A549 (cell line): ENCODE results near the gene FOCAD. TPM values are rescaled to one million over a fixed set of nuclear protein-coding genes. Genes with fewer than 3 reads are reported as not detected.

Experiments
- ATAC-seq, 2 experiments: fragments of 200-7000 bp in 1 of 2; fragments of >200 bp in 1 of 2; cut with Nextera tagmentation in 1 of 2; cut with Tn5 transposase in 1 of 2; 3 replicates each; pipeline versions ENCODE4 v1.8.0 to v1.9.1; 2018 to 2020; ENCODE audit warnings: mild to moderate bottlenecking in 1 of 2, moderate library complexity in 1 of 2
- CTCF ChIA-PET: fragments of 300-600 bp; sonication (Branson Sonifier 250); formaldehyde crosslinking; extraction: SDS; loops from one replicate; lab custom pipeline; 2021; ENCODE audit warnings: antibody characterized with exemption, inconsistent platforms; lab: Yijun Ruan, JAX
- POLR2A ChIA-PET: fragments of 350-600 bp; formaldehyde crosslinking; extraction: SDS; loops from one replicate; lab custom pipeline; 2021; ENCODE audit warnings: antibody characterized with exemption, inconsistent platforms; lab: Yijun Ruan, JAX
- DNase-seq, 2 experiments: peaks; one replicate each; pipeline versions ENCODE4 v3.0.0 to v3.0.0-alpha.2; 2011 to 2016; ENCODE audit warnings: low read depth in 1 of 2, low spot score in 1 of 2
- FAIRE-seq: peaks from 2 replicates; lab custom pipeline; 2011; peaks lifted over from hg19 to GRCh38; lab: Jason Lieb, UNC
- H3K27ac ChIP-seq, 2 experiments: fragments of >200 bp; sonication (Bioruptor Twin); formaldehyde crosslinking; 3 replicates each; pipeline ENCODE4 v1.5.1; 2016 to 2017
- H3K4me1 ChIP-seq: fragments of >200 bp; sonication (Bioruptor Twin); formaldehyde crosslinking; 3 replicates; pipeline ENCODE4 v1.6.1; 2016
- H3K4me2 ChIP-seq: fragments of >200 bp; sonication (Bioruptor Twin); formaldehyde crosslinking; 3 replicates; pipeline ENCODE4 v1.6.1; 2016
- H3K4me3 ChIP-seq: fragments of >200 bp; sonication (Bioruptor Twin); formaldehyde crosslinking; 3 replicates; pipeline ENCODE4 v1.5.1; 2016
- H3K9me3 ChIP-seq: fragments of >200 bp; sonication (Bioruptor Twin); formaldehyde crosslinking; 3 replicates; pipeline ENCODE4 v1.6.1; 2016
- CBX2 ChIP-seq: fragments of 200-600 bp; sonication (generic); IDR thresholded peaks from 2 replicates; pipeline ENCODE4 v1.6.1; 2016; ENCODE audit warnings: low read depth, mild to moderate bottlenecking, borderline replicate concordance
- CBX8 ChIP-seq: fragments of 200-600 bp; sonication (generic); IDR thresholded peaks from 2 replicates; pipeline ENCODE4 v1.6.1; 2016
- CEBPB ChIP-seq, 2 experiments: fragments of >200 bp in 1 of 2; sonication (Bioruptor Twin) in 1 of 2; formaldehyde crosslinking in 1 of 2; IDR thresholded peaks; 2 replicates each; pipeline ENCODE4 v1.6.1; 2012 to 2016
- EHF ChIP-seq: fragments of 250-450 bp; sonication (Bioruptor Pico); IDR thresholded peaks from 2 replicates; pipeline ENCODE4 v1.5.0; 2020; ENCODE audit warnings: mild to moderate bottlenecking
- EHMT2 ChIP-seq: fragments of 200-600 bp; sonication (generic); IDR thresholded peaks from 2 replicates; pipeline ENCODE4 v1.6.1; 2016; ENCODE audit warnings: antibody characterized with exemption, low read depth, mild to moderate bottlenecking, moderate library complexity
- ESRRA ChIP-seq: fragments of 150-350 bp; IDR thresholded peaks from 2 replicates; pipeline ENCODE4 v1.6.1; 2014; ENCODE audit warnings: mild to moderate bottlenecking, low read length, borderline replicate concordance
- FOSL2 ChIP-seq, 2 experiments: fragments of 450-650 bp in 1 of 2; fragments of >200 bp in 1 of 2; sonication (Bioruptor Twin) in 1 of 2; formaldehyde crosslinking; IDR thresholded peaks; 2 replicates each; pipeline versions ENCODE4 v1.5.0 to v1.6.1; 2016 to 2020; ENCODE audit warnings: mild to moderate bottlenecking in 1 of 2, moderate library complexity in 1 of 2
- FOXS1 ChIP-seq: fragments of 250-450 bp; sonication (Bioruptor Pico); IDR thresholded peaks from 2 replicates; pipeline ENCODE4 v1.5.0; 2020; ENCODE audit warnings: mild to moderate bottlenecking, moderate library complexity
- HDAC2 ChIP-seq: fragments of 200-600 bp; sonication (generic); IDR thresholded peaks from 2 replicates; pipeline ENCODE4 v1.6.1; 2016
- HOXA7 ChIP-seq: fragments of 250-450 bp; sonication (Bioruptor Pico); IDR thresholded peaks from 2 replicates; pipeline ENCODE4 v1.5.0; 2020; ENCODE audit warnings: mild to moderate bottlenecking, moderate library complexity
- HOXB13 ChIP-seq: fragments of 250-450 bp; sonication (Bioruptor Pico); IDR thresholded peaks from 2 replicates; pipeline ENCODE4 v1.5.0; 2020; ENCODE audit warnings: low read depth, mild to moderate bottlenecking, moderate library complexity
- JUN ChIP-seq, 2 experiments: fragments of >200 bp; sonication (Bioruptor Twin); formaldehyde crosslinking; IDR thresholded peaks; 2 replicates in 1 of 2; 3 replicates in 1 of 2; pipeline ENCODE4 v1.6.1; 2016 to 2017
- KDM1A ChIP-seq: fragments of 200-600 bp; sonication (generic); IDR thresholded peaks from 2 replicates; pipeline ENCODE4 v1.6.1; 2016; ENCODE audit warnings: low read depth, mild to moderate bottlenecking
- MAFK ChIP-seq: fragments of 450-650 bp; IDR thresholded peaks from 2 replicates; pipeline ENCODE4 v1.6.1; 2014; ENCODE audit not compliant: partially characterized antibody
- MAZ ChIP-seq: fragments of 150-350 bp; IDR thresholded peaks from 2 replicates; pipeline ENCODE4 v1.6.1; 2014; ENCODE audit warnings: antibody characterized with exemption, low read depth, low read length, borderline replicate concordance
- MYC ChIP-seq: IDR thresholded peaks from 2 replicates; pipeline ENCODE4 v1.6.1; 2012; ENCODE audit warnings: mild to moderate bottlenecking, inconsistent platforms, low read length, improper control_type of control experiment, borderline replicate concordance
- NPAS2 ChIP-seq: fragments of 250-450 bp; sonication (Bioruptor Pico); IDR thresholded peaks from 2 replicates; pipeline ENCODE4 v1.8.0; 2022; ENCODE audit warnings: mild to moderate bottlenecking, moderate library complexity, borderline replicate concordance
- PHF8 ChIP-seq: fragments of 200-600 bp; sonication (generic); IDR thresholded peaks from 2 replicates; pipeline ENCODE4 v1.6.1; 2016; ENCODE audit warnings: low read depth, mild to moderate bottlenecking, antibody characterized with exemption, moderate library complexity, borderline replicate concordance
- POLR2A ChIP-seq: IDR thresholded peaks from 2 replicates; pipeline ENCODE4 v1.6.1; 2012; ENCODE audit warnings: mild to moderate bottlenecking, low read length
- RARB ChIP-seq: fragments of 250-450 bp; sonication (Bioruptor Pico); IDR thresholded peaks from 2 replicates; pipeline ENCODE4 v1.8.0; 2021; ENCODE audit warnings: mild to moderate bottlenecking, moderate library complexity
- RCOR1 ChIP-seq: fragments of 150-350 bp; IDR thresholded peaks from 2 replicates; pipeline ENCODE4 v1.6.1; 2014; ENCODE audit warnings: antibody characterized with exemption, low read length, low read depth
- RNF2 ChIP-seq: fragments of 200-600 bp; sonication (generic); IDR thresholded peaks from 2 replicates; pipeline ENCODE4 v1.6.1; 2016; ENCODE audit warnings: low read depth, mild to moderate bottlenecking, antibody characterized with exemption, moderate library complexity, borderline replicate concordance
- TP53 ChIP-seq: fragments of 250-450 bp; sonication (Bioruptor Pico); IDR thresholded peaks from 2 replicates; pipeline ENCODE4 v1.5.0; 2021; ENCODE audit warnings: mild to moderate bottlenecking, moderate library complexity
- WGBS: methylation state at CpG from one replicate; pipeline ENCODE4 v1.1.6; 2017; ENCODE audit errors: missing lambda C conversion rate; 5-methylcytosine and 5-hydroxymethylcytosine counted together
- polyA plus RNA-seq, 4 experiments: library from polyadenylated mRNA; depleted of rRNA in 3 of 4; stranded (reverse); fragments of >200 nt; fragmentation: RNase III in 1 of 4; extraction: RNeasy Plus Mini Kit Qiagen cat#74134 plus additional on column Dnase treatment in 1 of 4; gene quantifications; 2 replicates in 3 of 4; 3 replicates in 1 of 4; pipeline ENCODE4 v1.2.3, GENCODE V29; 2011 to 2017
- TF ChIP-seq, protein P1 (sequence below): IDR thresholded peaks from 2 replicates; pipeline ENCODE4 v1.6.1; 2012
- TF ChIP-seq, protein P2 (sequence below): IDR thresholded peaks from 2 replicates; pipeline ENCODE4 v1.6.1; 2012
- TF ChIP-seq, protein P3 (sequence below): fragments of 150-350 bp; IDR thresholded peaks from 2 replicates; pipeline ENCODE4 v1.6.1; 2014; ENCODE audit warnings: low read depth, mild to moderate bottlenecking, low read length
- TF ChIP-seq, protein P4 (sequence below): IDR thresholded peaks from 2 replicates; pipeline ENCODE4 v1.6.1; 2012; ENCODE audit warnings: low read depth, borderline replicate concordance
- TF ChIP-seq, protein P5 (sequence below): fragments of >200 bp; sonication (Bioruptor Twin); formaldehyde crosslinking; IDR thresholded peaks from 2 replicates; pipeline ENCODE4 v1.6.1; 2016

The FOCAD gene
- polyA plus RNA-seq, 2 of the 4 experiments (the other 2 are of a cell fraction): 22.0 to 53.8 TPM

DNA sequence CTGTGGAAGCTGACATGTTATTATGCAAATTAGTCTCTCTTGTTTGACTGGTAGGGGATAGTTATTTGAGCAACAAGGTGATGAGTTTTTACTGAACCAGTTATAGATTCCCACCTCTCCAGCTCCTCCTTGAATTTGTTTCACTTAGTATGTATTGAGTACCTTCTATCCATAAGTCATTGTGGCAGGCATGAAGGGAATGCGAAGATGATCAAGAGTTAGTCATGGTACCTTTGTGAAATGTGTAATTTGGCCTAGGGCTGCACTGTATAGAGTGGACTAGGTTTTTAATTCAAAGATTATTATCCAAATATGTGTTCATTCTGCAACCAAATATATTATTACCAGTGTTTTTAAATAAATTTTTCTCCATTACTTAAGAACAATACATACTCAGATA lies 237.3 kb downstream of the FOCAD start:
- FAIRE-seq (no peak), ATAC-seq (no peak), DNase-seq (no peak)
- no peak for TF ChIP-seq CBX2
- no peak for TF ChIP-seq EHMT2
- TF ChIP-seq, protein P1, sequence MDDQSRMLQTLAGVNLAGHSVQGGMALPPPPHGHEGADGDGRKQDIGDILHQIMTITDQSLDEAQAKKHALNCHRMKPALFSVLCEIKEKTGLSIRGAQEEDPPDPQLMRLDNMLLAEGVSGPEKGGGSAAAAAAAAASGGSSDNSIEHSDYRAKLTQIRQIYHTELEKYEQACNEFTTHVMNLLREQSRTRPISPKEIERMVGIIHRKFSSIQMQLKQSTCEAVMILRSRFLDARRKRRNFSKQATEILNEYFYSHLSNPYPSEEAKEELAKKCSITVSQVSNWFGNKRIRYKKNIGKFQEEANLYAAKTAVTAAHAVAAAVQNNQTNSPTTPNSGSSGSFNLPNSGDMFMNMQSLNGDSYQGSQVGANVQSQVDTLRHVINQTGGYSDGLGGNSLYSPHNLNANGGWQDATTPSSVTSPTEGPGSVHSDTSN: no peak
- no peak for TF ChIP-seq KDM1A
- no peak for TF ChIP-seq MAFK
- TF ChIP-seq, protein P2, sequence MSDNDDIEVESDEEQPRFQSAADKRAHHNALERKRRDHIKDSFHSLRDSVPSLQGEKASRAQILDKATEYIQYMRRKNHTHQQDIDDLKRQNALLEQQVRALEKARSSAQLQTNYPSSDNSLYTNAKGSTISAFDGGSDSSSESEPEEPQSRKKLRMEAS: no peak
- no peak for TF ChIP-seq PHF8
- TF ChIP-seq, protein P3, sequence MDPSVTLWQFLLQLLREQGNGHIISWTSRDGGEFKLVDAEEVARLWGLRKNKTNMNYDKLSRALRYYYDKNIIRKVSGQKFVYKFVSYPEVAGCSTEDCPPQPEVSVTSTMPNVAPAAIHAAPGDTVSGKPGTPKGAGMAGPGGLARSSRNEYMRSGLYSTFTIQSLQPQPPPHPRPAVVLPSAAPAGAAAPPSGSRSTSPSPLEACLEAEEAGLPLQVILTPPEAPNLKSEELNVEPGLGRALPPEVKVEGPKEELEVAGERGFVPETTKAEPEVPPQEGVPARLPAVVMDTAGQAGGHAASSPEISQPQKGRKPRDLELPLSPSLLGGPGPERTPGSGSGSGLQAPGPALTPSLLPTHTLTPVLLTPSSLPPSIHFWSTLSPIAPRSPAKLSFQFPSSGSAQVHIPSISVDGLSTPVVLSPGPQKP: no peak
- TF ChIP-seq POLR2A: no peak
- ChIA-PET POLR2A (no interaction called here), CTCF (interaction anchor here (0.9 kb wide), 1 partner anchor 296 kb away, joined by 3 read pairs; no protein-coding TSS in a partner anchor)
- H3K9me3 ChIP-seq: no peaks in the 10 kb centered on the region
- H3K4me2 ChIP-seq: no peak overlapping the region
- H3K4me1 ChIP-seq: no peaks in the 10 kb centered on the region
- WGBS: 81% methylated on average over 1 of the region's 1 CpG
- no peak overlapping the region for H3K4me3 ChIP-seq
- H3K27ac ChIP-seq: no peak overlapping the region

DNA sequence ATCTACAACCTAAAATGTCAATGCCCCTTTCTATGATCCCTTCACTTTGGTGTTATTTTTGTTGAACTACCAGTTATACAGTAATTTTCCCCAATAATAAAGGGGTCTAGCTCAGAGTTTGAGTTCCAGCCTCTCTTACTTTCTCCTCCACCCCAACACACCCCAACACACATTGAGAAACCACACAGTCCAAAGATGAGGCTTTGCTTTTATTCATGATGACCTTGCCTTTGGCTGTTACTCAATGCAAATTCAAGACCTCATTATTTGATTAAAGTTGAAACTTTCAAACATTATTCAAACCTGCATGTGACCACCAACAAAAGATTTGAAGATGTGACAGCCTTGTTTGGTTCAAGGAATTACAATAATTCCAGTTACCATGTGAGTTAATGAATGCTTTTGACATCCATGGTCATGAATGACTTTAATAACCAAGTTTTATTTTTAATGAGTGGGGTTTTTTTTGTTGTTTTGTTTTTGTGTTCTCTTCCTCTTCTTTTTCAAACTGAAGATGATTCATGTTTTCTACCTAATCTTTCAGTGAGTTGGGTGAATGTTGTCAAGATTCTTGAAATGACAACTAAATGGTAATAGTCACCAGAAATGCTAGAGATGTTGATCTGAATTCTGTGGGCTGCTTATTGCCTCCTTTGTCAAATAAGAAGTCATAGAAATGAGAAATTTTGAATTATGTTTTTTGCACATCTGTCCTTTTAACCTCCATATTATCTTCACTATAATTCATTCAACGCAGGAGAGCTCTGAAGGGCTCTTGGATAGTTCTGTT lies 241.4 kb downstream of the FOCAD start:
- H3K4me1 ChIP-seq: no peaks in the 10 kb centered on the region
- TF ChIP-seq, protein P1: no peak
- TF ChIP-seq PHF8 (no peak), EHF (CRISPR knock-in tag) (no peak), TP53 (CRISPR knock-in tag) (no peak), HDAC2 (no peak)
- TF ChIP-seq, protein P4, sequence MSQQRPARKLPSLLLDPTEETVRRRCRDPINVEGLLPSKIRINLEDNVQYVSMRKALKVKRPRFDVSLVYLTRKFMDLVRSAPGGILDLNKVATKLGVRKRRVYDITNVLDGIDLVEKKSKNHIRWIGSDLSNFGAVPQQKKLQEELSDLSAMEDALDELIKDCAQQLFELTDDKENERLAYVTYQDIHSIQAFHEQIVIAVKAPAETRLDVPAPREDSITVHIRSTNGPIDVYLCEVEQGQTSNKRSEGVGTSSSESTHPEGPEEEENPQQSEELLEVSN: no peak
- CTCF ChIA-PET: no interaction called here
- H3K4me2 ChIP-seq: no peak overlapping the region
- no peak for FAIRE-seq
- no peak for ATAC-seq
- POLR2A ChIA-PET: no interaction called here
- 92% methylated on average over 1 of the region's 1 CpG for WGBS
- no peaks in the 10 kb centered on the region for H3K9me3 ChIP-seq
- no peak overlapping the region for H3K27ac ChIP-seq
- H3K4me3 ChIP-seq: no peak overlapping the region
- DNase-seq: no peak

DNA sequence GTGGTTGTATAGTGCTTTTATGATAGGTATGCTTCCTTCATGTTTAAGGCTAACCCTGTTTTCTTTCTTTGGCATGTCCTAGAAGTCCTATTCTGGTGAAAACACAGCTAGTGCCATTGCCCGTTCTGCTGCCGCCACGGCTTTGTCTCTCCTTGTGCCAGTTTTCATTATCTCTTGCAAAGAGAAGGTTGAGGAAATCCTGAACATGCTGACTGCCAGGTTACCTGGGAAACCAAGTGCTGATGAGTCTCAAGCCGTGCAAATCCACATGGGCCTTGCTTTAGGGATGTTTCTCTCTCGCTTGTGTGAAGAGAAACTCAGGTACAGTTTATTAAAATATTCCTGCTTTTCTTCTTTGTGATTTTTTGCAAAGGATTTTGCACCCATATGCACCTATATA lies 245.2 kb downstream of the FOCAD start:
- no peak overlapping the region for H3K4me3 ChIP-seq
- no peaks in the 10 kb centered on the region for H3K4me1 ChIP-seq
- DNase-seq (no peak), FAIRE-seq (no peak), ATAC-seq (no peak)
- no peaks in the 10 kb centered on the region for H3K9me3 ChIP-seq
- H3K27ac ChIP-seq: no peak overlapping the region
- ChIA-PET CTCF (interaction anchor here (3.3 kb wide), 1 partner anchor 13 kb away, joined by 13 read pairs; no protein-coding TSS in a partner anchor), POLR2A (no interaction called here)
- WGBS: 95% methylated on average over 5 of the region's 5 CpGs
- no peak overlapping the region for H3K4me2 ChIP-seq
- TF ChIP-seq, protein P5, sequence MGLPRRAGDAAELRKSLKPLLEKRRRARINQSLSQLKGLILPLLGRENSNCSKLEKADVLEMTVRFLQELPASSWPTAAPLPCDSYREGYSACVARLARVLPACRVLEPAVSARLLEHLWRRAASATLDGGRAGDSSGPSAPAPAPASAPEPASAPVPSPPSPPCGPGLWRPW: no peak
- no peak for TF ChIP-seq FOXS1 (CRISPR knock-in tag)
- TF ChIP-seq RCOR1: no peak
- TF ChIP-seq KDM1A: no peak
- no peak for TF ChIP-seq HOXA7 (CRISPR knock-in tag)
- TF ChIP-seq FOSL2 (IDR thresholded peaks at IDR 0.05): no peak
- TF ChIP-seq FOSL2 (CRISPR knock-in tag; IDR thresholded peaks at IDR 0.05): no peak
- TF ChIP-seq HOXB13: no peak
- no peak for TF ChIP-seq CBX8
- no peak for TF ChIP-seq MAZ
- TF ChIP-seq NPAS2 (CRISPR knock-in tag): no peak
- no peak for TF ChIP-seq ESRRA
- no peak for TF ChIP-seq CEBPB (IDR thresholded peaks at IDR 0.05)
- TF ChIP-seq RNF2: no peak
- TF ChIP-seq MYC: no peak
- no peak for TF ChIP-seq JUN (IDR thresholded peaks at IDR 0.05)
- TF ChIP-seq, protein P4: no peak
- no peak for TF ChIP-seq HDAC2
- no peak for TF ChIP-seq RARB (CRISPR knock-in tag)
